GM12864 (cell line): ENCODE measurements around the gene EFEMP2.

ENCODE experiments used
- DNase-seq: peaks from one replicate; pipeline ENCODE4 v3.0.0-alpha.2; 2011; ENCODE audit warnings: low read depth
- H3K4me3 ChIP-seq: 2 replicates; pipeline ENCODE4 v1.5.1; 2011; ENCODE audit warnings: mild to moderate bottlenecking, low read depth, low read length, control low read depth
- TF ChIP-seq, protein P1 (sequence below): IDR thresholded peaks from 2 replicates; pipeline ENCODE4 v1.5.1; 2011; ENCODE audit warnings: low read depth, mild to moderate bottlenecking, moderate library complexity, low read length, control low read depth, inconsistent platforms; ENCODE audit errors: missing control alignments

EFEMP2 gene

DNA sequence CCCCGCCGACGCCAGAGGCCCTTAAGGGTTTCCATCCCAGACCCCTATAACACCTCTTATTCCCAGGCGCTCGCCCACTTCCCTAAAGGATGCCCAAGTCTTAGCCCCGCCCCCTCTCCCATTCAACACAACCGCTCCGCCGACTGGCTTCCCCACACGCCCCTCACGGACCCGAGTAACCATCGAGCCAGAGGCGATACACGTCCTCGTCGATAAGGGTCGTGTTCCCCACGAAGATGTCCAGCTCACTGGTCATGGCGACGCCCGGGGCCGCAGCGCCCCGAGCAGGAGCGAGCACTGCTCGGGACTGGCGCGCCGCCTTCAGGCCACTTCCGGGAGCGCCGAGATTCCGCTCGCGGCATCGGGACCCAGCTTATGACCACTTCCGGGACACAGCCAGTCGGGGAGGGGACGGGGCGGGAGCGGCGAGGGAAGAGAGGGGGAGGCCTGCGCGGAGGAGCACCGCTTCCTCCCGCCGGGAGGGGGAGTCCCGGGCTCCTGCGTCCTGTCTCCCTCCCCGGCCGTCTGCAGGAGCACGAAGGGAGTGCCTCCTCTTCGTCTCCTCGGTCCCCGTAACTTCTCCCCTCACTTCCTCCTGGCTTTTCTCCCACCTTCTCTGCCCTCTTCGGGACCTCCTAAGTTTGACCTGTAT is 15.7 kb upstream of the EFEMP2 start, which contains the start of gene FIBP:
TSS of gene FIBP (minus strand) at position 309 of the 652 bp plus-strand sequence. CDS start at position 256, 53 bp downstream.
- peak; percentile 87 for DNase-seq
- peak within 1 kb of the TSS; percentile 63 for H3K4me3 ChIP-seq
- TF ChIP-seq, protein P1, sequence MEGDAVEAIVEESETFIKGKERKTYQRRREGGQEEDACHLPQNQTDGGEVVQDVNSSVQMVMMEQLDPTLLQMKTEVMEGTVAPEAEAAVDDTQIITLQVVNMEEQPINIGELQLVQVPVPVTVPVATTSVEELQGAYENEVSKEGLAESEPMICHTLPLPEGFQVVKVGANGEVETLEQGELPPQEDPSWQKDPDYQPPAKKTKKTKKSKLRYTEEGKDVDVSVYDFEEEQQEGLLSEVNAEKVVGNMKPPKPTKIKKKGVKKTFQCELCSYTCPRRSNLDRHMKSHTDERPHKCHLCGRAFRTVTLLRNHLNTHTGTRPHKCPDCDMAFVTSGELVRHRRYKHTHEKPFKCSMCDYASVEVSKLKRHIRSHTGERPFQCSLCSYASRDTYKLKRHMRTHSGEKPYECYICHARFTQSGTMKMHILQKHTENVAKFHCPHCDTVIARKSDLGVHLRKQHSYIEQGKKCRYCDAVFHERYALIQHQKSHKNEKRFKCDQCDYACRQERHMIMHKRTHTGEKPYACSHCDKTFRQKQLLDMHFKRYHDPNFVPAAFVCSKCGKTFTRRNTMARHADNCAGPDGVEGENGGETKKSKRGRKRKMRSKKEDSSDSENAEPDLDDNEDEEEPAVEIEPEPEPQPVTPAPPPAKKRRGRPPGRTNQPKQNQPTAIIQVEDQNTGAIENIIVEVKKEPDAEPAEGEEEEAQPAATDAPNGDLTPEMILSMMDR, result peak; percentile 84

DNA sequence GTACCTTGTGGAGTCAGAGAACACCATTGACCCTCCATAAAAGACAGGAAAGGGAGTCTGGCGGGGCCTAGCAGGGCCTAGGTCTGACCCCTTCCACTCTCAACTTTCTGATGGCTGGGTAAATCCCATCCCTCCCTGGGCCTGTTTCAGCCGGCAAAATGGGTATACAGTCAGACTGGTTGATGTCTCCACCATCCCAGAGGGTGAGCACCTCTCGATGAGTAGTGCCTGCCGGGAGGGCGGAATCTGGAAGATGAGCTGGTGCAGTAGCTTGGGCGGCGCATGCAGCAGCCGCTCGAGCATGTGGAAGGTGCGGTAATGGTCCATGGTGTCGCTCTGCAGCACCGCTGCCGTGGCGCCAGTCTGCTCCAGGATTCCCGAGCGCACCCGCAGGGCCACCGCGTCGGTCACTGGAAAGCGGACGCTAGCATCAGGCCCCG is 15.1 kb upstream of the EFEMP2 start:
- peak overlapping the region; percentile 63 for H3K4me3 ChIP-seq
- no peak for DNase-seq
- TF ChIP-seq, protein P1, result no peak

DNA sequence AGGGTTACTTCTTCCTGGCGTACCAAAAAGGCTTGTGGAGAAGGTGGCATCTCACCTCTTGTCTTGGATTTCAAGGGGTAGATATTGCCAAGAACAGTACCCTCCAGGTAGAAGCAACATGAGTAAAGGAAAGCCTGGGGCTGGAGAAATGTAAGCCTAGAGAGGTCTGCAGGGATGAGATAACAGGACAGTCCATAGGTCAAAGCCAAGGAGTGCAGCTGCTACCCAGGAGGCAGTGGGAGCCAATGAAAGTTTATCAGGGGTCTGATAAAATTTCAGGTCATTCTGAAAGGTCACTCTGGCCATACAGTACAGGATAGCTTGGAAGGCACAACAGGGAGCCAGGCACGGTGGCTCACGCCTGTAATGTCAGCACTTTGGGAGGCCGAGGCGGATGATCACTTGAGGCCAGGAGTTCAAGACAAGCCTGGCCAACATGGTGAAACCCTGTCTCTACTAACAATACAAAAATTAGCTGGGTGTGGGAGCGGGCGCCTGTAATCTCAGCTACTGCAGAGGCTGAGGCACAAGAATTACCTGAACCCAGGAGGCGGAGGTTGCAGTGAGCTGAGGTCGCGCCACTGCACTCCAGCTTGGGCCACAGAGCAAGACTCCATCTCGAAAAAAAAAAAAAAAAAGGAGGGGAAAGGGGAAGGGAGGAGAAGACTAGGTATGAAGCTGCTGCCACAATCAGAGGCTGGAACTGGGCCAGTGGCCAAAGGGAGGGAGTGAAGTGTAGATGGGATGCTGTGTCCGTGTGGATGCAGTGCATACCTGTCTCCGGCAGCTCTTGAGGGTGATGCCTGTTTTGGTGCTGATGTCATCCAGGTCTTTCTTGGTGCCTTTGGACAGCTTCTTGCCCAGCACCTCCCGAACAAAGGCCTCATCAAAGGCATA is 14.5 kb upstream of the EFEMP2 start:
- TF ChIP-seq, protein P1, result no peak
- H3K4me3 ChIP-seq, result peak overlapping the region; percentile 63
- DNase-seq, result no peak

DNA sequence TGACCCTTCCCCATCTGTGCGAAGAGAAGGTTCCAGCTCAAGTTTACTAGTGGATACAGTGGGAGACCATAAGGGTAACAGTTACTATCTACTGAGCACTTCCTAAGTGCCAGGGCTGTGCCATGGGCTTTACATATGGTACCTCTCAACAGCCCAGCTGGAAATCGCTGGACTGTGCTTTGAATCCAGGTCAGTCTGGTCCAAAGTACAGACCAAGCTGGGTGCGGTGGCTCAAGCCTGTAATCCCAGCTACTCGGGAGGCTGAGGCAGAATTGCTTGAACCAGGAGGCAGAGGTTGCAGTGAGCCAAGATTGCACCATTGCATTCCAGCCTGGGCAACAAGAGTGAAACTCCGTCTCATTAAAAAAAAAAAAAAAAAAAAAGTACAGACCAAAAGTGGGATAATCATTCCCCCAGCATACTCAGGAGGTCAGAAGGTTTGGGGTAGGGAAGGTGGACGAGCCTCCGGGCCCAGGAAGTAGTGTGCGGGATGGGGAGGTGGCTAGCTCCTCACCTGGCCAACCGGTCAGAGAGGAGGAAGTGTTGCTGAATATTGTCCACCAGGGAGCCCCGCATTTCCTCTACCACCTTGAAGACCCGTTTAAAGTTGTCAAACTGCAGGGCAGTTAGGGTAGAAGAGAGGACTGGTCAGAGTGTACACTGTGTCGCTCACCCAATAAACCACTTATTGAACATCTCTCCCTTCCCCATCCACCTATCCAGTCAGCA is 13.4 kb upstream of the EFEMP2 start:
- no peak for DNase-seq
- TF ChIP-seq, protein P1, result no peak
- no peak overlapping the region for H3K4me3 ChIP-seq

DNA sequence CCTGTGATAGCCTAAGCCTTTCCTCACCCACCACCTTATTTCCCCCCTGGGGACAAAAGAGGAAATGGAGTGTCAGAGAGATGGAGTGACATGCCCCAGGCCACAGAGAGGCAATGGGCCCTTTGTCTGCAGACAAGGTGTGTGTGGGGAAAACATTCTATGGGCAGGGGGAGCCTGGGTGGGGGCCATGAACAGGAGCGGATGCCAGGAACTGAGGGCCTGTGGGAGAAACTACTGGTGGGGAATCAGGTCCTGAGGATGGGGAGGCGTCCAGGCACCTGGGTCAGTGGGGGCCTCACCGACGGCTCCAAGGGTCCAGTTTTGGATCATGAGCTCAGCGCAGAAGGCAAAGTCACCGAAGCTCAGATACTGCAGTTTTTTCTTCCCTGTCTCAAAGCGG is 12.6 kb upstream of the EFEMP2 start:
- TF ChIP-seq, protein P1, result no peak
- no peak overlapping the region for H3K4me3 ChIP-seq
- no peak for DNase-seq

DNA sequence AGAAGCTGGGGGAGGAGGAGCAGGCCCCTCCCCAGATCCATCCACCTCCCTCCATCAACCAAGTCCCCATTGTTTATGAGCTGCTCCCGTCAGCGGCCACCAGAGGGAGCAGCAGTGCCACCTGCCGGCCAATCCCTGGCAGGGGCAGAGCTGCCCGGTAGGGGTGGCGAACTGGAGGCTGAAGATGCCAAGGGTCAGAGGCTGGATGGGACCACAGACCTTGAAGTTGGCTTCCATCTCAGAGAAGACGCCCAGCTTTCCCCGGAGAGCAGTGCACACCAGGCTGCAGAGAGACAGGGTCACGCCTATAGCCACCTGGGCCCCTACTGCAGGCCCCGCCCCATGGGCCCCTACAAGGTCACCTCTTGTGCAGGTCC is 12.1 kb upstream of the EFEMP2 start:
- no peak for DNase-seq
- TF ChIP-seq, protein P1, result peak; percentile 100
- no peak overlapping the region for H3K4me3 ChIP-seq
